GM19240 (cell line): ENCODE results near the gene SYT15.
"Not testable (repeated sequence)": the region's sequence is repeated elsewhere in the genome, so short reads cannot be mapped to it uniquely, and the experiment has no call there.

Experiments
- DNase-seq: peaks from one replicate; pipeline ENCODE4 v3.0.0; 2011; ENCODE audit warnings: low spot score; ENCODE audit not compliant: insufficient read length

Gene SYT15

GRCh38 chr10:46578474-46579178 lies at the start of gene SYT15:
Gene SYT15, plus strand, starts transcription at chr10:46579128. Its CDS starts 41 bp downstream, at chr10:46579169.
- DNase-seq, result not testable (repeated sequence)

GRCh38 chr10:46529742-46530141 lies 49.2 kb upstream of the SYT15 start:
- not testable (repeated sequence) for DNase-seq

GRCh38 chr10:46530249-46531186 lies 48.4 kb upstream of the SYT15 start:
- no peak for DNase-seq

- not testable (repeated sequence) for DNase-seq
Observed at GRCh38 chr10:46532256-46532655, 46.7 kb upstream of the SYT15 start.

- DNase-seq, result no peak
Observed at GRCh38 chr10:46534828-46535524, 44.0 kb upstream of the SYT15 start.

- no peak for DNase-seq
Observed at GRCh38 chr10:46536171-46536570, 42.8 kb upstream of the SYT15 start.

- DNase-seq, result no peak
Observed at GRCh38 chr10:46536781-46537180, 42.1 kb upstream of the SYT15 start.

- no peak for DNase-seq
Observed at GRCh38 chr10:46537309-46537708, 41.6 kb upstream of the SYT15 start.

- DNase-seq, result no peak
Observed at GRCh38 chr10:46538155-46538554, 40.8 kb upstream of the SYT15 start.

- no peak for DNase-seq
Observed at GRCh38 chr10:46538717-46539426, 40.1 kb upstream of the SYT15 start.

GRCh38 chr10:46539596-46540411 lies 39.1 kb upstream of the SYT15 start:
- no peak for DNase-seq

GRCh38 chr10:46540412-46541016 lies 38.4 kb upstream of the SYT15 start:
- DNase-seq, result no peak

GRCh38 chr10:46541017-46541661 lies 37.8 kb upstream of the SYT15 start:
- no peak for DNase-seq

- DNase-seq, result no peak
Observed at GRCh38 chr10:46541735-46542566, 37.0 kb upstream of the SYT15 start.

- no peak for DNase-seq
Observed at GRCh38 chr10:46542567-46543465, 36.1 kb upstream of the SYT15 start.

GRCh38 chr10:46543466-46544377 lies 35.2 kb upstream of the SYT15 start:
- no peak for DNase-seq
